Chondrocyte (in vitro differentiated cells): ENCODE data around the gene GHRHR. TPM values are rescaled to one million over a fixed set of nuclear protein-coding genes. Genes with fewer than 3 reads are reported as not detected.

Experiments used
- DNase-seq: peaks from one replicate; pipeline ENCODE4 v3.0.0; 2021; ENCODE audit warnings: mixed read lengths, low spot score
- H3K27ac Mint-ChIP-seq: one replicate; pipeline ENCODE4 v1.8.0; 2021; ENCODE audit warnings: mild to moderate bottlenecking, moderate library complexity, mixed read lengths; ENCODE audit not compliant: unreplicated experiment
- H3K27me3 Mint-ChIP-seq: 2 replicates; pipeline ENCODE4 v1.8.0; 2021; ENCODE audit warnings: low read depth, mixed read lengths
- H3K36me3 Mint-ChIP-seq: 2 replicates; pipeline ENCODE4 v1.8.0; 2021; ENCODE audit warnings: low read depth, mixed read lengths
- H3K4me1 Mint-ChIP-seq: 2 replicates; pipeline ENCODE4 v1.8.0; 2021; ENCODE audit warnings: low read depth, mild to moderate bottlenecking, mixed read lengths
- H3K4me3 Mint-ChIP-seq: one replicate; pipeline ENCODE4 v1.8.0; 2021; ENCODE audit warnings: mild to moderate bottlenecking, moderate library complexity, mixed read lengths; ENCODE audit not compliant: unreplicated experiment
- H3K9me3 Mint-ChIP-seq: 2 replicates; pipeline ENCODE4 v1.8.0; 2021; ENCODE audit warnings: low read depth, mixed read lengths
- total RNA-seq: library from RNA; stranded (reverse); gene quantifications from 3 replicates; pipeline ENCODE4 v1.2.1, GENCODE V29; 2021
- TF ChIP-seq, protein P1 (sequence below): fragments of 200-600 bp; sonication (generic); IDR thresholded peaks from 2 replicates; pipeline ENCODE4 v1.5.0; 2021; ENCODE audit warnings: antibody characterized with exemption, mild to moderate bottlenecking, moderate library complexity

GHRHR gene
- total RNA-seq, 1 donor from 2014 or later: not detected

- DNase-seq: no peak
- TF ChIP-seq, protein P1, sequence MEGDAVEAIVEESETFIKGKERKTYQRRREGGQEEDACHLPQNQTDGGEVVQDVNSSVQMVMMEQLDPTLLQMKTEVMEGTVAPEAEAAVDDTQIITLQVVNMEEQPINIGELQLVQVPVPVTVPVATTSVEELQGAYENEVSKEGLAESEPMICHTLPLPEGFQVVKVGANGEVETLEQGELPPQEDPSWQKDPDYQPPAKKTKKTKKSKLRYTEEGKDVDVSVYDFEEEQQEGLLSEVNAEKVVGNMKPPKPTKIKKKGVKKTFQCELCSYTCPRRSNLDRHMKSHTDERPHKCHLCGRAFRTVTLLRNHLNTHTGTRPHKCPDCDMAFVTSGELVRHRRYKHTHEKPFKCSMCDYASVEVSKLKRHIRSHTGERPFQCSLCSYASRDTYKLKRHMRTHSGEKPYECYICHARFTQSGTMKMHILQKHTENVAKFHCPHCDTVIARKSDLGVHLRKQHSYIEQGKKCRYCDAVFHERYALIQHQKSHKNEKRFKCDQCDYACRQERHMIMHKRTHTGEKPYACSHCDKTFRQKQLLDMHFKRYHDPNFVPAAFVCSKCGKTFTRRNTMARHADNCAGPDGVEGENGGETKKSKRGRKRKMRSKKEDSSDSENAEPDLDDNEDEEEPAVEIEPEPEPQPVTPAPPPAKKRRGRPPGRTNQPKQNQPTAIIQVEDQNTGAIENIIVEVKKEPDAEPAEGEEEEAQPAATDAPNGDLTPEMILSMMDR: no peak
- H3K9me3 Mint-ChIP-seq: peaks cover 3% of the 10 kb centered on the region
- peaks cover 15% of the 10 kb centered on the region for H3K27me3 Mint-ChIP-seq
- H3K27ac Mint-ChIP-seq: no peak overlapping the region
- H3K4me1 Mint-ChIP-seq: peaks cover 9% of the 10 kb centered on the region
- no peak overlapping the region for H3K4me3 Mint-ChIP-seq
- H3K36me3 Mint-ChIP-seq: no peaks in the 10 kb centered on the region
These were observed 34.4 kb downstream of the GHRHR start for GRCh38 chr7:30998180-30998579.

DNA sequence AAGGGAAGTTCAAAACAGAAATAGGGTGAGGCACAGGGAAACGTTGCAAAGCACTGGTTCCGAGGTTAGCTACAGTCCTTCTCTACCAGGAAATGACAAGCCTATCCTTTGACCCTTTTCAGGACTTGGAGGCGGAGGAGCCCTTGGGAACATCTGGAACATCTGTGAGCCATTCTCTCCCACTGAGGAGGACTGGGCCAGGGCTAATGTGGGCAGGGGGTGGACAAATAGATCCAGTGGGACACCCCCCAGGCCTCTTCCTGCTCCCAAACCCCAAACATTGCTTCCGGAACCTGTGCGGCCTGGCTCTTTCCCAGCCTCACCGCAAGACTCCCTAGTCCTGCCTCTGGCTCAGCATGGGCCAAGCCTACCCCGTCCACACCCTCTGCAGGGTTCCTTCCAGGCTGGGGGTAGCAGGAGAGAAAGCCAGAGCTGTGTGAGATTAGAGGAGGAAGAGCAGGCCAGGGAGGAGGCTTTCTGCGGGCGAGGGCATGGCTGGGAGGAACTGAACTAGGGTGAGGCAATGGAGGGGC lies 36.5 kb downstream of the GHRHR start:
- H3K27ac Mint-ChIP-seq: no peak overlapping the region
- no peak for DNase-seq
- H3K9me3 Mint-ChIP-seq: peaks cover 7% of the 10 kb centered on the region
- H3K4me3 Mint-ChIP-seq: no peak overlapping the region
- TF ChIP-seq, protein P1: no peak
- peaks cover 18% of the 10 kb centered on the region for H3K27me3 Mint-ChIP-seq
- H3K36me3 Mint-ChIP-seq: no peaks in the 10 kb centered on the region
- peaks cover 13% of the 10 kb centered on the region for H3K4me1 Mint-ChIP-seq

GRCh38 chr7:31000779-31001178 lies 37.0 kb downstream of the GHRHR start:
- Mint-ChIP-seq H3K4me1 (peaks cover 13% of the 10 kb centered on the region), H3K9me3 (peaks cover 7% of the 10 kb centered on the region), H3K4me3 (no peak overlapping the region), H3K27ac (no peak overlapping the region), H3K36me3 (no peaks in the 10 kb centered on the region), H3K27me3 (peaks cover 23% of the 10 kb centered on the region)
- TF ChIP-seq, protein P1: no peak
- DNase-seq: no peak

DNA sequence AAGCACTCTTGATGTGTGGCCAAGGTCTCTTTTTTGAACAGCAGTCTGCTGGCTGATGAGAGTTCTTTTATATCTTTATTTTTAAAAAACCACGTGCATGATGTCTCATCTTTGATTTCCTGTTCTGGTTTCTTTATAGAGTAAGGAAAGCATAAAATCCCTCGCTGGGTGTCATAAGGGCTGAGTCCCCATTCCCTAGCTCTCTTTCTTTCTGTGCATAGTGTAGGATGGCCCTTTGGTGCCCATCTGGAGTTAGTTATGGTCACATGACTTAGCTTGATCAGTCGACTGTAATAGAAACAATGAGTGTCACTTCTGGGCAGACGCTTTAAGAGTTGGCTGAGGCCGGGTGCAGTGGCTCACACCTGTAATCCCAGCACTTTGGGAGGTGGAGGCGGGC lies 38.5 kb downstream of the GHRHR start:
- Mint-ChIP-seq H3K27me3 (peaks cover 33% of the 10 kb centered on the region), H3K36me3 (no peaks in the 10 kb centered on the region), H3K27ac (no peak overlapping the region), H3K4me1 (peaks cover 13% of the 10 kb centered on the region), H3K4me3 (no peak overlapping the region), H3K9me3 (peaks cover 7% of the 10 kb centered on the region)
- TF ChIP-seq, protein P1: no peak
- no peak for DNase-seq

- H3K27ac Mint-ChIP-seq: no peak overlapping the region
- DNase-seq: no peak
- TF ChIP-seq, protein P1: no peak
- H3K4me3 Mint-ChIP-seq: no peak overlapping the region
- H3K27me3 Mint-ChIP-seq: peaks cover 39% of the 10 kb centered on the region
- peaks cover 7% of the 10 kb centered on the region for H3K9me3 Mint-ChIP-seq
- H3K36me3 Mint-ChIP-seq: no peaks in the 10 kb centered on the region
- peaks cover 13% of the 10 kb centered on the region for H3K4me1 Mint-ChIP-seq
These were observed 39.3 kb downstream of the GHRHR start for GRCh38 chr7:31003097-31003496.
